Measurements from ENCODE around the gene HOXA7. TPM values are rescaled to one million over a fixed set of nuclear protein-coding genes. Genes with fewer than 3 reads are reported as not detected.
A peak's percentile ranks its signal among the peaks of the same experiment; 100 is the strongest.

HOXA7 gene
- total RNA-seq, 1 donor from 2014 or later: 1.6 TPM

GRCh38 chr7:27159266-27160144 lies 3.0 kb upstream of the HOXA7 start:
- Histone ChIP-seq H3K4me1 (ENCODE audit: control insufficient read depth in 3 of 3, insufficient read depth in 3 of 3, low read length in 3 of 3) (peaks cover 28 to 40% (median 38%) of the 10 kb centered on the region in 3 donors), H3K27ac (ENCODE audit: low read depth, low read length) (peak overlapping the region; percentile 79), H3K9ac (ENCODE audit: low read depth in 1 of 3, low read length in 3 of 3) (peak overlapping the region in 1 of 3 donors; percentile 88), H3K4me3 (ENCODE audit: low read length in 3 of 3) (peak overlapping the region in 2 of 3 donors; percentile 81 to 84), H3K27me3 (ENCODE audit: control insufficient read depth in 3 of 3, insufficient read depth in 3 of 3, low read length in 3 of 3) (no peaks in the 10 kb centered on the region), H3K36me3 (ENCODE audit: control insufficient read depth in 3 of 3, insufficient read depth in 3 of 3, low read length in 3 of 3) (peaks cover 0 to 6% (median 0%) of the 10 kb centered on the region in 3 donors), H3K9me3 (ENCODE audit: control insufficient read depth in 3 of 3, low read length in 3 of 3) (no peaks in the 10 kb centered on the region)

- Histone ChIP-seq H3K4me3 (ENCODE audit: low read length in 3 of 3) (no peak overlapping the region), H3K4me1 (ENCODE audit: control insufficient read depth in 3 of 3, insufficient read depth in 3 of 3, low read length in 3 of 3) (peaks cover 22 to 32% (median 31%) of the 10 kb centered on the region in 3 donors), H3K9me3 (ENCODE audit: control insufficient read depth in 3 of 3, low read length in 3 of 3) (no peaks in the 10 kb centered on the region), H3K27ac (ENCODE audit: low read depth, low read length) (no peak overlapping the region), H3K27me3 (ENCODE audit: control insufficient read depth in 3 of 3, insufficient read depth in 3 of 3, low read length in 3 of 3) (no peaks in the 10 kb centered on the region), H3K36me3 (ENCODE audit: control insufficient read depth in 3 of 3, insufficient read depth in 3 of 3, low read length in 3 of 3) (peaks cover 0 to 7% (median 0%) of the 10 kb centered on the region in 3 donors), H3K9ac (ENCODE audit: low read depth in 1 of 3, low read length in 3 of 3) (no peak overlapping the region)
Measured at GRCh38 chr7:27158436-27159265, 2.2 kb upstream of the HOXA7 start.

GRCh38 chr7:27157702-27158431 lies 1.4 kb upstream of the HOXA7 start:
- no peak overlapping the region for H3K4me3 ChIP-seq (ENCODE audit: low read length in 3 of 3)
- peaks cover 0 to 2% (median 0%) of the 10 kb centered on the region in 3 donors for H3K36me3 ChIP-seq (ENCODE audit: control insufficient read depth in 3 of 3, insufficient read depth in 3 of 3, low read length in 3 of 3)
- no peak overlapping the region for H3K9ac ChIP-seq (ENCODE audit: low read depth in 1 of 3, low read length in 3 of 3)
- H3K4me1 ChIP-seq (ENCODE audit: control insufficient read depth in 3 of 3, insufficient read depth in 3 of 3, low read length in 3 of 3): peaks cover 18 to 26% (median 26%) of the 10 kb centered on the region in 3 donors
- no peak overlapping the region for H3K27ac ChIP-seq (ENCODE audit: low read depth, low read length)
- no peaks in the 10 kb centered on the region for H3K9me3 ChIP-seq (ENCODE audit: control insufficient read depth in 3 of 3, low read length in 3 of 3)
- H3K27me3 ChIP-seq (ENCODE audit: control insufficient read depth in 3 of 3, insufficient read depth in 3 of 3, low read length in 3 of 3): no peaks in the 10 kb centered on the region

- no peaks in the 10 kb centered on the region for H3K9me3 ChIP-seq (ENCODE audit: control insufficient read depth in 3 of 3, low read length in 3 of 3)
- H3K36me3 ChIP-seq (ENCODE audit: control insufficient read depth in 3 of 3, insufficient read depth in 3 of 3, low read length in 3 of 3): peaks cover 0 to 2% (median 0%) of the 10 kb centered on the region in 3 donors
- H3K9ac ChIP-seq (ENCODE audit: low read depth in 1 of 3, low read length in 3 of 3): peak overlapping the region; percentile 44 to 93 (median 81)
- H3K4me1 ChIP-seq (ENCODE audit: control insufficient read depth in 3 of 3, insufficient read depth in 3 of 3, low read length in 3 of 3): peaks cover 20 to 33% (median 33%) of the 10 kb centered on the region in 3 donors
- H3K27ac ChIP-seq (ENCODE audit: low read depth, low read length): peak overlapping the region; percentile 88
- peak overlapping the region; percentile 75 to 89 (median 87) for H3K4me3 ChIP-seq (ENCODE audit: low read length in 3 of 3)
- peaks cover 0 to 5% (median 0%) of the 10 kb centered on the region in 3 donors for H3K27me3 ChIP-seq (ENCODE audit: control insufficient read depth in 3 of 3, insufficient read depth in 3 of 3, low read length in 3 of 3)
Measured at GRCh38 chr7:27156916-27157701, 634 bp upstream of the HOXA7 start.

- H3K9me3 ChIP-seq (ENCODE audit: control insufficient read depth in 3 of 3, low read length in 3 of 3): no peaks in the 10 kb centered on the region
- peak overlapping the region; percentile 81 to 93 (median 89) for H3K9ac ChIP-seq (ENCODE audit: low read depth in 1 of 3, low read length in 3 of 3)
- peaks cover 0 to 8% (median 0%) of the 10 kb centered on the region in 3 donors for H3K27me3 ChIP-seq (ENCODE audit: control insufficient read depth in 3 of 3, insufficient read depth in 3 of 3, low read length in 3 of 3)
- peaks cover 27 to 42% (median 41%) of the 10 kb centered on the region in 3 donors for H3K4me1 ChIP-seq (ENCODE audit: control insufficient read depth in 3 of 3, insufficient read depth in 3 of 3, low read length in 3 of 3)
- peaks cover 0 to 2% (median 0%) of the 10 kb centered on the region in 3 donors for H3K36me3 ChIP-seq (ENCODE audit: control insufficient read depth in 3 of 3, insufficient read depth in 3 of 3, low read length in 3 of 3)
- peak overlapping the region; percentile 88 for H3K27ac ChIP-seq (ENCODE audit: low read depth, low read length)
- peak overlapping the region; percentile 75 to 89 (median 87) for H3K4me3 ChIP-seq (ENCODE audit: low read length in 3 of 3)
Measured at GRCh38 chr7:27155816-27156507, 513 bp downstream of the HOXA7 start.

- H3K27ac ChIP-seq (ENCODE audit: low read depth, low read length): peak overlapping the region; percentile 88
- peaks cover 32 to 44% (median 40%) of the 10 kb centered on the region in 3 donors for H3K4me1 ChIP-seq (ENCODE audit: control insufficient read depth in 3 of 3, insufficient read depth in 3 of 3, low read length in 3 of 3)
- peaks cover 0 to 8% (median 0%) of the 10 kb centered on the region in 3 donors for H3K27me3 ChIP-seq (ENCODE audit: control insufficient read depth in 3 of 3, insufficient read depth in 3 of 3, low read length in 3 of 3)
- H3K9me3 ChIP-seq (ENCODE audit: control insufficient read depth in 3 of 3, low read length in 3 of 3): no peaks in the 10 kb centered on the region
- peaks cover 0 to 2% (median 0%) of the 10 kb centered on the region in 3 donors for H3K36me3 ChIP-seq (ENCODE audit: control insufficient read depth in 3 of 3, insufficient read depth in 3 of 3, low read length in 3 of 3)
- peak overlapping the region; percentile 75 to 89 (median 87) for H3K4me3 ChIP-seq (ENCODE audit: low read length in 3 of 3)
- H3K9ac ChIP-seq (ENCODE audit: low read depth in 1 of 3, low read length in 3 of 3): peak overlapping the region; percentile 81 to 93 (median 89)
Measured at GRCh38 chr7:27154901-27155815, 1.3 kb downstream of the HOXA7 start.

- Histone ChIP-seq H3K27me3 (ENCODE audit: control insufficient read depth in 3 of 3, insufficient read depth in 3 of 3, low read length in 3 of 3) (peaks cover 0 to 8% (median 0%) of the 10 kb centered on the region in 3 donors), H3K27ac (ENCODE audit: low read depth, low read length) (no peak overlapping the region), H3K4me1 (ENCODE audit: control insufficient read depth in 3 of 3, insufficient read depth in 3 of 3, low read length in 3 of 3) (peaks cover 40 to 46% (median 40%) of the 10 kb centered on the region in 3 donors)
Measured at GRCh38 chr7:27154369-27154768, 2.1 kb downstream of the HOXA7 start.

GRCh38 chr7:27153526-27153925 lies 2.9 kb downstream of the HOXA7 start:
- Histone ChIP-seq H3K9me3 (ENCODE audit: control insufficient read depth in 3 of 3, low read length in 3 of 3) (no peaks in the 10 kb centered on the region), H3K4me1 (ENCODE audit: control insufficient read depth in 3 of 3, insufficient read depth in 3 of 3, low read length in 3 of 3) (peaks cover 48 to 55% (median 49%) of the 10 kb centered on the region in 3 donors), H3K27me3 (ENCODE audit: control insufficient read depth in 3 of 3, insufficient read depth in 3 of 3, low read length in 3 of 3) (peaks cover 0 to 8% (median 0%) of the 10 kb centered on the region in 3 donors), H3K9ac (ENCODE audit: low read depth in 1 of 3, low read length in 3 of 3) (no peak overlapping the region), H3K4me3 (ENCODE audit: low read length in 3 of 3) (no peak overlapping the region), H3K36me3 (ENCODE audit: control insufficient read depth in 3 of 3, insufficient read depth in 3 of 3, low read length in 3 of 3) (peaks cover 0 to 2% (median 0%) of the 10 kb centered on the region in 3 donors), H3K27ac (ENCODE audit: low read depth, low read length) (no peak overlapping the region)

More at GRCh38 chr7:27154369-27154768, 2.1 kb downstream of the HOXA7 start:
- Histone ChIP-seq H3K9ac (ENCODE audit: low read depth in 1 of 3, low read length in 3 of 3) (no peak overlapping the region), H3K9me3 (ENCODE audit: control insufficient read depth in 3 of 3, low read length in 3 of 3) (no peaks in the 10 kb centered on the region), H3K4me3 (ENCODE audit: low read length in 3 of 3) (no peak overlapping the region), H3K36me3 (ENCODE audit: control insufficient read depth in 3 of 3, insufficient read depth in 3 of 3, low read length in 3 of 3) (peaks cover 0 to 2% (median 0%) of the 10 kb centered on the region in 3 donors)
